NCI-H1105 (cell line): ENCODE measurements around the gene C3orf52.

Experiments used
- DNase-seq: peaks from one replicate; lab custom pipeline; 2025; lab: John Stamatoyannopoulos, UW

Gene C3orf52

DNA sequence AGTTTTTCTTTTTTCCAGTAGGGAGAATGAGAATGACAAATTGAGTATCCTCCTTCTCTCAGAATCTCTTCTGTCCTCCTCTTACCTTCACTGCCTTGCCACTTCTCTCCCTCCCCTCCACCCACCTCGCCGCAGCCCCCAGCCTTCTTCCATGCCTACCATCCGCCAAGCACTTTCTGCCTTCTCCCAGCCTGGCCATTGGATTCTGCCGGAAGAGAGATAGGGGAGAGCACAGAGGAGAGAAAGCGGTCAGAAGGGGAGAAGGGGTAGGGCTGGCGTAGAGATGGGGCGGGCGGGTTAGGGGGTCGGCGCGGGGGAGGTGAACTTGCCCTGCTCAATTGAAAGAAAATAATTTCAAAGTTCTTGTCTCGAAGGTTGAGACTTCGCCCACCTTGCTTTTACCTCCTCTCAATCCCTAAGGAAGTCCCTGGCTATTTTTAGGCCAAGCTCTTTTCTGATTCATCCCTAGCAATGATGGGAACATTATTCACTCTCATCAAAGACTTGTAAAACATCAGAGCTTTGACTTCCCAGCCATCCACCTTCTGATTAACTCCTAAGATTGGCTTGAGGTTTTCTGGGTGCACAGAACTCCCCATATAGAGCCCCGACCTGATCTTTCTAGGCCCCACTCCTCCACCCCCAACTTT lies 811 bp downstream of the C3orf52 start:
- DNase-seq: no peak

DNA sequence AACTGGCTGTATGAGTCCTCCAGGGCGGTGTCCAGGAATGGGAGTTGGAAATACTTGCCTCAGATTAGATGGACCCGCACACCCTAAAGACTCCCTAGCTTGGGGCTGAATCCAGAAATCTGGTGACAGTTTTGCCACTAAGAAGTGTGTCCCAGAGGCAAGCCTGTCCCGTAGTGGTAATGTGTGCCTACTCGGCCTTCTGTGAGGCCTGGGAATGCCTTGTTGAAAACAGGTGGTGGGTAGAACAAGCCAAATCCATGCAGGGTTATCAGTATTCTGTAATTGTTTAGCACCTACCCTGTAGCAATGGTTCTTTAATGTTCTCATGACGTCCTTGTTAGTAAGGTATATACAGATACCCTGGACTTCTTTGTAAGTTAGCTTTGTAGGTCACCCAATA lies 1.6 kb downstream of the C3orf52 start:
- DNase-seq: no peak

DNA sequence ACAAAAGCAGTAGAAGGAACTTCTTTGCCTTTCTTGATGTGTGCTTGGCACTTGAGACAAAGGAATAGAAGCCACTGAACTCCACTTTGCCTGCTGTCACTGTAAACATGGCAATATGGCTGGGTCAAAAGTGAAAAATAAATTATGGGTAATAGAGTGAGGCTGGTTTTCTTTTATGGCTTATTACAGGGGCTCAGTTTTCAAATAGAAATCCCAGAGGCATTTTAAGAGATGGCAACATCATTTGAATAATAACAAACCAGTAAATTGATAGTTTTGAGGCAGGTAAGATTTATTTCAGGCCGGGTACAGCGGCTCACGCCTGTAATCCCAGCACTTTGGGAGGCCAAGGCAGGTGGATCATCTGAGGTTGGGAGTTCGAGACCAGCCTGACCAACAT lies 2.8 kb downstream of the C3orf52 start:
- DNase-seq: no peak

DNA sequence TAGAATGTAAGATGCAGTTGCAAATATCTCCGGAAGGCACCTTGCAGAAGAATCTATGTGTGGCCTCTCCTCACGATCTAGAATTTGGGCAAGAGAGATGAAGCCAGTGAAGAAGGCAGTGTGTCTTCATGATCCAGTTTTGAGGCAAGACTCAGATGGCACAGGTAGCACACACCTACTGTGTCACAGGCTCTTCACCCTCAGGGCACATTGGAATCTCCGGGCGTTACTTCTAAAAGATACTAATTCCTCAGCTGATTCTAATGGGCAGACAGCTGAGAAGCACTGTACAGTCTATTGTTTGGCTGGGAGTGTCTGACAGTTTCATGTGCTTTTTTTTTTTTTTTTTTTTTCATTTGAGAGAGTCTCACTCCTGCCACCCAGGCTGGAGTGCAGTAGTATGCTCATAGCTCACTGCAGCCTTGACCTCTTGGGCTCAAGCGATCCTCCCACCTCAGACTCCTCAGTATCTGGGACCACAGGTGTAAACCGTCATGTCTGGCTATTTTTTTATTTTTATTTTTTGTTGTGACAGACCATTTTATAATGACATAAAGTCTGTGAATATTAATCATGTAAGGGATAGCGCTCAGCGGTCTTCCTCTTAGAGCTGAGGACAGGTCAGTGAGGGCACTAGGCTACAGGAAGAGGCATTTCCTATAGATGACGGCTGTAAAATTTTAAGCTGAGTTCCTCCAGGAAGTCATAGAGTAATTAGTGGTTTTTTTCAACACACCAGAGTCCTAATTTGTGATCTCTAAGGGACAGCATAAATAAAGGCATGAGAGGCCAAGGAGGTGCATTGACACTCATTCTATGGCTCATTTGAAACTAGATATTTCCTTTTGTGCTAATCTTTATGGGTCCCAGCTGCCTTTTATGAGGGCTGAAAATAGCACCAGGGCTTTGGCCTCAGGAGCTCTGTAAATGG lies 4.0 kb downstream of the C3orf52 start:
- DNase-seq: no peak

DNA sequence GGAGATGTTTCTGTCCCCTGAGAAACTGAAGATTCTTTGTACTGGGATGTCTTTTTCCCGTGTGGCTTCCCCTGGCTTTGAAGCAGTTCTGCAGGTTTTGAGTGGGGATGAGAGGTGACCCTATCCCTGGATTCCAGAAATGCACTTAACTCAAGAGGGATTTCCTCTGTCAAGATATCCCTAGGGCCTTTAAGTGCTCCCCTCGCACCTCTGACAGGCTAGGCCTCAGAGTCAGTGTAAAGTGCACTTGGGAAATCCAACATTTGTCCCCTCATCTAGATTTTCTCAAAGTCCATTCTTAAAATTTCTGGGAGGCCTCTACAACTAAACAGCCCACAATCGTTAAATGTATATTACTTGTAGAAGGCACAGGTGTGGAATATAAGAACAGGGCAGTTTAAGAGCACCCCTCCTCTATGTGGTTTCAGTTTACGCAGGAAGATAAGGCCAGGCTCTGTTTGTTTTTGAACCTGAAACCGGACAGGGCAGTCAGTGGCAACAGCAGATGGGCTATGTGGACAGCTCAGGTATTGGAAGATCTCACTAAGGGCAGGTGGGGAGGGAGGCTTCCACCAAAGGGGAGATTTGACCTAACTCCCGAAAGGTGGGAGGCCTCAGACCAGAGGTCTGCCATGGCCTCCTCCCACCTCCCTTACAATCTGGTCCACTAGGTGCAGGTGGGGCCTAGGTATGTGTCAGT lies 4.8 kb downstream of the C3orf52 start:
- no peak for DNase-seq

DNA sequence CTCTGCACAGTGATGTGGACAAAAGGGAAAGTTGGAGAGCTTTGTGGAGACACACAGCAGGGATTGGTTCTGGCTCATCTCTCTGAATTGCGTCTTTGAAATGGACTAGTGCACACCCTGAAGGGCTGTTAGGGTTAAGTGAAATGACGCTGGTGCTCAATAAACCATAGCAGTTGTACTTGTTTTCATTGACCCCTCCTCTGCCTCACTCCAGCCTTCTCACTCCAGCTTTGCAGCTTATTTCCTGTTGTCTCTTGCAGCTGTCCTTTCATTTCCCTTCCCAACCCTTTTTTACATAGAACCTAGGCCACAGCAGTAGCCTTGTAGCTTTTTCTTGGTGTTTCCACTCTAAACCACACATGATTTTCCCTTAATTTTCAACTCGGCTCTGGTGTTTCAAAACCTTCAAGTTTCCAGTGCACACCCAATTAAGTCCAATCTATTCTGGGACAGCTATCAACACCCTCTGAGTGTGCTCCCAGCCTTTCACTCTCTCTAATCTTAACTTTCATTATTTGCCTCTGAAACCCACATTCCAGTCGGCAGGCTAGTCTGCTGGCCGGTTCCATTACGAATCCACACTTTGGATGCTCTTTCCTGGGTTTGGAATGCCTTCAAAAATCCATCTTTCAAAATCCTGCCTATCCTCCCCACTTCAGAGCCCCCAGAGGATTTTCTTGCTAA lies 6.4 kb downstream of the C3orf52 start:
- no peak for DNase-seq

DNA sequence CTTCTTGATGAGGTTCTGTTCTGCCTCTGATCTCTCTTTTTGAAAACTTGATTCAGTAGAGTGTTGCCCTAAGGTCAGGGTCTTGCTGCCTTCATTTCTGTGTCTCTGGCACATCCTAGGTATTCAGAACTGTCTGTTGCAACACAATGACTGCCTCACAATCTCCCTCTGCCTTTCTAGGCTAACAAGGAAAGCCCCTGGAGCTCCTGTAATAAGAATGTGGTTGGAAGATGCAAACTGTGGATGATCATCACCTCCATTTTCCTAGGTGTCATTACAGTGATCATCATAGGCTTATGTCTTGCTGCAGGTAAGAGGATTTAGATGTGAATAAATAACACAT lies 7.0 kb downstream of the C3orf52 start:
- DNase-seq: no peak

DNA sequence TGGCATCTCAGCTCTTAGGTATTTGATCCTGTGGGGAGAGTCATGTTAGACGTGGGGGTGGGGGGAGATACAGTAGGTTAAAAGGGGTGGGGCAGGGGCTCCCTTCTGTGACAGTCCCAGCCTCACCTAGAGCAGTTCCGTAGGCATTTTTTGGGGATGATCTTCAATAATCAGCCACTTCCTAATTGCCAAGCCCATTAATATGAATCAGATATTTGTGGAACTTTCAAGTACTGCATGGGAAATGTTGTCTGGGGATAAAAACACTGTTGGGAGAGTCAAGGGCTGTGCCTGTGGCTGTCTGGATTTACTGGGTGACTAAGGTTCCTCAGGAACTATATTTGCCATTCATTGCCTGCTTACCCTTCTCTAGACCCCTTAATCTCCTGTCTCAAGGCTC lies 9.5 kb downstream of the C3orf52 start:
- DNase-seq: no peak

DNA sequence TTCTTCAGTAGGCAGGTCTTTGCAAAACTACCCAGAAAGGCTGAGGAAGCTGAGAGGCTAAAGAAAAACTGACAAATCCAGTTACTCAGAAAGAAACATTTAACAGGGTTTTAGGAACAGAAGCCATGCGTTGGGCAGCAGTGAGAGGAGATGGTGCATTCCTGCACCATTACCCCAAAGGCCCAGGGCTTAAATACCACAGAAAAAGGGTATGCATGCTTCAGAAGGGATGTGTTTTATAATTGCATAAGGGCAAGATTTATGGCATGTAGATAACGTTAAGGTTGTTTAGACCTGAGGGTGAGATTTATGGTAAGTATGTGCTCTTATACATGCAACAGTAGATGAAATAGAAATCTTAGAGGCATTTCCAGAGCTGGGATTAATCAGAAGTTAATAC lies 10.0 kb downstream of the C3orf52 start:
- no peak for DNase-seq

DNA sequence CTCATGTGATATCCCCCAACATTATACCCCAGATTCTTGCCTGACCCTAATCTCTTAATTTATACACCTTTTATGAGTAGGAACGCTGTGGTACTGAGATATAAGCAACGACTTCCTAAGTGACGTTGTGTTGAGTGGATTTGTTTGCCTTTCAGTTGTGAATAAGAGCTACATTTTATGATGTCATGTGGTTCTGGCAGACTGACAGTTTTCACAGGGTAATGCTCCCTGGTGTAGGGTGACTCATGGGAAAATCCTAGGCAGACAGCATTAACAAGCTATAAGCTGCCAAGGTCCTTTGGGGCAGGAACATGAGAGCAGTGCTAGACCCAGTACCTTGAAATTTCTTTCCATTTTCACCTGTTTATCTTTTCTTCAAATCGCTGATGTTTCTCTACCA lies 11.2 kb downstream of the C3orf52 start:
- DNase-seq: peak; percentile 56

DNA sequence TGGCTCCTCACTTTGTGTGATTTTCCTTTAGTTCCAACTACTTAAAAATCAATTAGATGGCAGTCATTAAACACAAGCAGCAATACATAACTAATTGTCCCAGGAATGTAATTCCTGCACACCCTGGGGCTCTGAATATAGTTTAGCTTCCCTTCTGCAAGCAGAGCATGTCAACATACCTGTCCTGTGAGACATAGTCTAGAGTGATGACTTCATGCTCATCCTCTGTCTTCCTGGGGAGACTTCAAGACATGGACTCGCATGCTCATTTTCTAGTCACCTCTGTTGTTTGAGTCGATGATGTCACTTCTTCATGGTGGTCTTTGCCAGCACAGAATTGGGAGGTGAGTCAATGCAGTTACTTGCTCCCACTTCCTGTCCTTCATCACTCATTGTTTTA lies 15.7 kb downstream of the C3orf52 start:
- DNase-seq: no peak

DNA sequence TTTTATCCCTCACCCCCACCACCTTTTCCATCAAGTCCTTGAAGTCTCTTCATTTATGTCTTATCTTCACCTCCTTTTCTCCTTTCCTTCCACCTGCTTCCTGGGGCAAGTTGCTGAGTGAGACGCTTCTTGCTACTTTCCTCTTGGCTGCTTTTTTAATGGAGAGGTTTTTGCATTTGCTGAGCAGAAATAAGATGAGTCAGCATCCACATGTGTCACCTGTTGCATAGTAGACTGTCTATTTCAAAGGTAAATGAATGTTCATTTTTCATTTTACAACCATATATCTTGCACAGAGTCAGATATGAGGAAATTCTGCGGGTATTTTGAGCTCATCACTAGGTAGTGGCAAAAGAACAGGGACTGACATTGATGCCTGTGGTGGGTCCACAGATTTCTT lies 18.6 kb downstream of the C3orf52 start:
- no peak for DNase-seq

DNA sequence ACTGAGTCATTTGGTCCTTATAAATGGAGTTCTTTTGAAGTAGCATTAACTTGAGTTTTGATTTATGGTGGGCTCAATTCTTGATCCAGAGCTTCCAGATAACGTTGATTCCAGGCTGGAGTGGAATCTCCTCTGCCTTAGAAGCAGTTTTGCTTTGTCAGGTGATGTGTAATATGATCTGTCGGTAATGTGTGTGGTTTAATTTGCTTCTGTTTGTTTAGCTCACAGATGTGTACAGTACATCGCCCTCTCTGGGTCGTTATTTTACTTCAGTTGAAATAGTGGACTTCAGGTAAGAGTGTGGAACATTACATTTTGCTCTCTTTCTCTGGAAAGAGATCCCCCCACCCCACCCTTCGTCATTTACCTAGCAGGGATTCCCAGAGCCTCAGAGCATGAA lies 23.1 kb downstream of the C3orf52 start:
- peak; percentile 54 for DNase-seq

DNA sequence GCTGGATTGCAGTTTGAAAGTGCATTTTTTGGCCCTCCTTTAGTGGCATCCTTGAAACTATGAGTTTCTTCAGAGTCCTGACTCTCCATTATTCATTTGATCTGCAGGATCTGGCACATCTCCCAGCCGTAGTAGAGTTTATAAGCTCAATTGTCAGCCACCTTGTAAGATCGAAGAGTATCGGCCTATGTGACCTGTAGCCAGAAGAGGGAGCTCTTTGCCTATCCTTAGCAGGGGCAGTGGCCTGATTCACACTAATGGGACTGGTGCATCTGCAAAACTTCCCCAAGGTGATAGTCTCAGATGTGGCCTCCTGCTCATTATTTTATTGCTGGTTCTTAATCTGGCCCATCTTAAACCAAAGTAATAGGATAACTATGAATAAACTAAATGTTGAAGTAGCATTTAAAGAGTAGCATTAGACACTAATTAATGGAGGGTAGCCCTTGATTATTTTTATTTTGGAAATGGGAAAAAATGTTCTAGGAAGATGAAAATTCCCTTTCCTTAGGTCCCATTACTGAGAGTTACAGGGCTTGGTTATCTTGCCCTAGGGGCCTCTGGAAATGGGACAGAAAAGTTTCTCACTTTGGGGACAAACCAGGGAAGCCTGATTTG lies 25.7 kb downstream of the C3orf52 start:
- peak; percentile 82 for DNase-seq

DNA sequence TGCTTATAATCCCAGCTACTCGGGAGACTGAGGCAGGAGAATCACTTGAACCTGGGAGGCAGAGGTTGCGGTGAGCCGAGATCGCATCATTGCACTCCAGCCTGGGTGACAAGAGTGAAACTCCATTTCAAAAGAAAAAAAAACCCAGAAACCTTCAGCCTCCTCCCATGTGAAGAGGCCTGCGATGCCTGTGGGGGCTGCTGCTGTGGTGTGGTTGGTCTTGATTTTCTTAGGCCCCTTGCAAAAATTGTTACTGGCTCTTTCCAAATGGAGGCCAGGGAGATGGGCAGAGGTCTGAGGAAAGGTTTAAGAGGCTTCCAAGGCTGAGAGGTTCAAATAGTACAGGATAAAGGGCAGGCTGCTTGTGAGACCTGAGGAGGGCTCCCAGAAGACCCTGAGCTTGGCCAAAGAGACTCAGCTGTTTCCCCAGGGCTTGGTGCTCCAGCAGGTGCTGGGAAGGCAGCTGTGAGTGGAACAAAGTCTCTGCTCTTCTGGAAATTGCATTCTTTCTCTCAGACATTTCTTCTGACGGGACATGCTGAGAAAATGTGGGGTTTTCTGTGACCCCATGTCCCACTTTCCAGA lies 28.5 kb downstream of the C3orf52 start:
- DNase-seq: no peak

DNA sequence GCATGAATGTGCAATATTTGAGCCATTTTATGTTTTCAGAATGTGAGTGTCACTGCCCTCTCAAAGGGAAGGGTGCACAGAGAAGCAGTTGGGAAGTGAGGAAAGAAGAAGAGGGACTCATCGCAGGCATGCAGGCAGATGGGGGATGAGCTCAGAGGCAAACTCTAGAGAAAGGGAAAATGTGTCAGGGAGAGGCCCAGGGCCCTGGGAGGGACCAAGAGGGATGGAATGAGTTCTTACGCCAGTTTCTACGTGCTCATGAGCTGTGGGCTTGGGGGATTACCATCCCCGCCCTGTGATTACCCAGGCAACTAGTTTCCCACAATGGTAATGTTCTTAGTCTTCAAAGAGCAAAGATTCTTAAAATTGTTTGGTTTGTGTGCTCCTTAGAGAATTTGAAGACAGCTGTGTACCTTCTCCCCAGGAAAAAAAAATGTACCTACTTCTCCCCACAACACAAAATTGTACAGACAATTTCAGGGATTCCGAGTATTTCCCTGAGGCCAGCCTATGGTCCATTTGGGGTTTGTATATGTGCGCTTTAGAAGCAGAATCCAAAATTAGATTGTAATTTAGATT lies 29.1 kb downstream of the C3orf52 start:
- no peak for DNase-seq

DNA sequence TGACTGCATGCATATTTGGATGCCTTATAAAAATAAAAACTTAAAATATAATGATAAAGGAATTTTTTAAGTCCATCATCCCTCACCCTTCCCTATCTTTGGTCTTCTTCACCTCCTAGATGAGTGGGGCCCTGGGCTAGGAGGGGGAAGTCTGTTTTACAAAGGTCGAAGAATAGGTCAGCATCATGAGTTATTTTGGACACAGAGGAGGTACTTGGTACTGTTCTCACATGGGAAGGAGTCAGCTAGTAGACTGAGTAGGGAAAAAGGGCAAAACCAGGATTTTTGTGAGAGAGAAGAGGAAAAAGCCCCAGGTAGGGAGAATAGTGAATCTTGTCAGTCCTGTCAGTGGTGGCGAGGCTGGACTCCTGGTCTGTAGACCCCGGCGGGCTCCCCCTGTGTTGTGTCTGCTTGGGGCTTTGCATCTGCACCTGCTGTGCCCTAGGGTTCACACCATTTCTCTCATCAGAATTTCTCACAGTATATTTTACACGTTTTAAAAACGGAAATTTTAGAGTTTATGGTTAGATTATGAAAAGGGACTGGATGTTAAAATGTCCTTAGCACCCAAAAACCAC lies 29.7 kb downstream of the C3orf52 start:
- no peak for DNase-seq

DNA sequence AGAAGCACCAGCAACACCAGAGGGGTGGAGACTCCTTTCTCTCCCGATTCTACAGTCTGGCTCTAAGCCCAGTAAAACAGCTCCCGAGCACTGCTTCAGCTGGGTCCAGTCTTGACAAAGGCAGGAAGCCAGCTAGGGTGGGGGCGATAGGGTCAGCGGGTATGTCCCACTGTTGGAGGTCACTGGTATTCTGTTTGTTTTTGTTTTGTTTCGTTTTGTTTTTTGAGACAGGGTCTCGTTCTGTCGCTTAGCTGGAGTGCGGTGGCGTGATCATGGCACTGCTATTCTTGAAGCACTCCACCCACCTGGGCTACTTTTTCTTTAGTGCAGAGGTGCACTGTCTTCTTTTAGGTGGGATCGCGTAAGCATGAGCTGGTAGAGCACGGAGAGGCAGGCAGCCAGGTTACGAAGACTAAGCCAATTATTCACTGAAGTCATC lies 30.6 kb downstream of the C3orf52 start:
- no peak for DNase-seq

DNA sequence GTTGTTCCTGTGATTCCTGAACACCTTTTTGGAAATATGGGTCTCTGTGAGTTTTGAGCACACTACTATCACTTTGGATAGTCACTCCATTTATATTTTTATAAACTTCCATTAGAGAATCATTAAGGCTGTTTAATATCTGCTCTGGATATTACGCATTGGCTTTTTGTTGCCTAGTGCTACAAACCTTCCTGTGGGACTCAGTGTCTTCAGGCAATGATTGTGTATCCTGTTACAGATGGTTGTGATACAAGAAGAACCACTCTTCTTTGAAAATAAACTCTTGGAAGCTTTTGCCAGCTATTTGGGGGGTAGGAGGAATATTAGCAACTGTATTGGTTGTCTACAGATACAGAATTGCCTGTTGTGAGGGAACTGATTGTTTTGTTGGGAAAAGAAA lies 31.2 kb downstream of the C3orf52 start:
- no peak for DNase-seq

DNA sequence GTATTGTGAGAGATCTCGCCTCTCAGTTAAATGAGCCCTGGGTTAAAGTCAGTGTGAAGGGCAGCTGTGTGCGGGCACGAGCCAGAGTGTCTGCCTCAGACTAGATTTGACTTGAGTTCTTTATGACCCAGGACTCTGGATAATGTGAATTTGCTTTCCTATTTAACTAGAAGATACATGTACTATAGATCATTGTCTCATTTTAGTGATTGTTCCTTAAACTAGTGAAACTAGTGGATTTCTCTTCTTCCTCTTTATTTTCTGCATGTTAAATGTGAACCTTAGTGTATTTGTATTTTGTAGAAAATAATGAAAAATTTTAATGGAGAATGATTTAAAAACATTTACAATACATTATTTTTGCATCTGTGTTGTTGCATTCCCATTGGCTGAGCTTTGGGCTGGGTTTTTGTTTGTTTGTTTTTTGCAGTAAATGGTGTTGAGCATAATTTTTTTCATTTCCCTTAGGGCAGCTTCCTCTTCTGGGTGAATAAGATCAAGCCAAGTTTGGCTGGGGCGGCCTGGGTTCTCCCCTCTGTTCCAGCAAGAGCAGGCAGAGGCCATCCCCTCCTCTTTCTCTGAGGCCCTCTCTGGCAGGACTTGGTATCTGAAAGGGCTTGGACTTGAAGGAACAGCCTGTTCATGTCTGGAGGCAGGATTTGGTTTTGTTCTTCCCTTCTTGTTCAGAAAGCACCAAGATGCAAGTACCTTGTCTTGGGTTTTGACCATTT lies 31.8 kb downstream of the C3orf52 start:
- DNase-seq: no peak
